Stomach smooth muscle (tissue), 2 donors: Measurements from ENCODE around the gene ADAMTSL2.

ENCODE experiments used
- H3K27ac ChIP-seq: one replicate; pipeline ENCODE4 v1.7.0; 2013; ENCODE audit warnings: mild to moderate bottlenecking, low read length, inconsistent platforms
- H3K27me3 ChIP-seq, 2 donors: one replicate each; pipeline ENCODE4 v1.7.0; 2013; ENCODE audit warnings: low read length in 2 of 2; ENCODE audit not compliant: insufficient read depth in 2 of 2, control insufficient read depth in 1 of 2
- H3K36me3 ChIP-seq, 2 donors: one replicate each; pipeline ENCODE4 v1.7.0; 2013; ENCODE audit warnings: low read length in 2 of 2; ENCODE audit not compliant: control insufficient read depth in 2 of 2, insufficient read depth in 2 of 2
- H3K4me1 ChIP-seq: one replicate; pipeline ENCODE4 v1.7.0; 2013; ENCODE audit warnings: low read length; ENCODE audit not compliant: control insufficient read depth, insufficient read depth
- H3K4me3 ChIP-seq, 2 donors: one replicate each; pipeline ENCODE4 v1.7.0; 2013; ENCODE audit warnings: low read length in 2 of 2
- H3K9ac ChIP-seq, 2 donors: one replicate each; pipeline ENCODE4 v1.7.0; 2013; ENCODE audit warnings: low read length in 2 of 2, mild to moderate bottlenecking in 1 of 2
- H3K9me3 ChIP-seq, 2 donors: one replicate each; pipeline ENCODE4 v1.7.0; 2013; ENCODE audit warnings: low read length in 2 of 2; ENCODE audit not compliant: control insufficient read depth in 2 of 2
- donor health status: healthy.
- donor health status: Pancreatic carcinoma.

ADAMTSL2 gene

GRCh38 chr9:133584559-133585476, 50.3 kb downstream of the ADAMTSL2 start:
- Histone ChIP-seq H3K27me3 (peaks cover 17 to 30% of the 10 kb centered on the region in 2 donors), H3K27ac (no peak overlapping the region), H3K4me3 (peak overlapping the region in 1 of 2 donors; percentile 15), H3K9ac (no peak overlapping the region), H3K4me1 (peaks cover 23% of the 10 kb centered on the region), H3K9me3 (no peaks in the 10 kb centered on the region), H3K36me3 (no peaks in the 10 kb centered on the region)

DNA sequence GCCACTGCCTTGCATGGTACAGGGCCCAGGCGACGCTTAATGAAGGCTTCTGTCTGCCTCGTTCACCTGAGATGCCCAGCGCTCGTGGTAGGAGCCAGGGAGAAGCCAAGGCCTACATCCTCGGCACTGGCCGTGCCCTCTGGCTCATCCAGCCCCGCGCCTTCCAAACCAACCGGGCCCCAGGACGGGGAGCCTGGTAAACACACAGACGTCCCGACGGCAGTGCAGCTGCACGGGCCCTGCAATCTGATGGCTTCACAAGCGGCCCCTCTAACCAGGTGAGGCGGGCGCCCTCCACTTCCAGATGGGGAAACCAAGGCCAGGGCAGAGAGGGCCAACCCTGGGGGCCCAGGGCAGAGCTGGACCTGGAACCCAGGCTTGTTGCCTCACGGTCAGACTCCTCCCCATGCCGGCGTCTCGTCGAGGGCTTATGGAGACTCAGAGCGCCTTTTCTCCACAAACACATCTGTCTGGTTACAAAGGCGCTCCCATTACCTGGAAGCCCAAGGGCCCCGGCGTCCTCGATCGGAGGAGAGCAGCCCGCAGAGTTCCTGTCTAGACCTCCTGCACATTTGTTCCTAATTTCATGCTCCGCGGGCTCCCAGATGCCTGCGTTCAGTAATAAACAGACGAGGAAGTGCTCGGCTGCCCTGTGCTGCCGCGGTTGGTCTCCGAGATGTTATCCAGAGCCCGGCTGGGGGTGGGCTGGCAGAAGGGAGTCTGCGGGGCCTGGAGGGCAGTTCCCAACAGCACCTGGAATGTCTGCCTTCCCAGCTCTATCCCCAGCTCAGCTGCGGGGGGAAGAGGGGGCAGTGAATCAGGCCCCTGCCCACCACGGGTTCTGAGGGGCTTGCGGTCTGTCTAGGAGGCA, 51.2 kb downstream of the ADAMTSL2 start:
- no peak overlapping the region for H3K4me3 ChIP-seq
- no peaks in the 10 kb centered on the region for H3K9me3 ChIP-seq
- peaks cover 17 to 30% of the 10 kb centered on the region in 2 donors for H3K27me3 ChIP-seq
- peaks cover 23% of the 10 kb centered on the region for H3K4me1 ChIP-seq
- H3K9ac ChIP-seq, result no peak overlapping the region
- no peaks in the 10 kb centered on the region for H3K36me3 ChIP-seq
- H3K27ac ChIP-seq, result no peak overlapping the region

DNA sequence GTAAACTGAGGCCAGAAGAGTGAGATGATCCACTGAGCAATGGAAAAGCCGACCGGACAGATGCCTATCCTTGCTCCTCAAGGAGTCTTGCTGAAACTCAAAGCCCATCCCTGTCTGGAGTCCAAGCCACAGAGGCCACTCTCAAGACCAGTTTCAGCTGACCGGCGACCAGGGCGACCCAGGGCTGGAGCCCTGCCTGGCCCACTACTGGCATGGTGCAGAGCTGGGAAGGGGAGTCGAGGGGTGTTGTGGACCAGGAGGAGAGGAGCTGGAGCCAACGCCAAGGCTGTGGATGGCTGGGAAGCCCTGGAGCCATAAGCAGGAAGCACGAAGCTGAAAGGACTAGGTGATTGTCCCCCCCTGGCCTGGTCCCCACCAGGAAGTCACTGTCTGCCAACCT, 52.5 kb downstream of the ADAMTSL2 start:
- H3K27ac ChIP-seq, result no peak overlapping the region
- peaks cover 23% of the 10 kb centered on the region for H3K4me1 ChIP-seq
- no peaks in the 10 kb centered on the region for H3K36me3 ChIP-seq
- no peak overlapping the region for H3K9ac ChIP-seq
- H3K9me3 ChIP-seq, result no peaks in the 10 kb centered on the region
- H3K27me3 ChIP-seq, result peaks cover 17 to 32% of the 10 kb centered on the region in 2 donors
- no peak overlapping the region for H3K4me3 ChIP-seq

GRCh38 chr9:133587466-133587865, 53.0 kb downstream of the ADAMTSL2 start:
- Histone ChIP-seq H3K4me3 (no peak overlapping the region), H3K9me3 (no peaks in the 10 kb centered on the region), H3K4me1 (peaks cover 20% of the 10 kb centered on the region)

GRCh38 chr9:133589454-133590227, 55.1 kb downstream of the ADAMTSL2 start:
- H3K36me3 ChIP-seq, result no peaks in the 10 kb centered on the region

More at GRCh38 chr9:133587466-133587865, 53.0 kb downstream of the ADAMTSL2 start:
- H3K36me3 ChIP-seq, result no peaks in the 10 kb centered on the region
- no peak overlapping the region for H3K9ac ChIP-seq
- H3K27me3 ChIP-seq, result peaks cover 14 to 28% of the 10 kb centered on the region in 2 donors
- no peak overlapping the region for H3K27ac ChIP-seq

DNA sequence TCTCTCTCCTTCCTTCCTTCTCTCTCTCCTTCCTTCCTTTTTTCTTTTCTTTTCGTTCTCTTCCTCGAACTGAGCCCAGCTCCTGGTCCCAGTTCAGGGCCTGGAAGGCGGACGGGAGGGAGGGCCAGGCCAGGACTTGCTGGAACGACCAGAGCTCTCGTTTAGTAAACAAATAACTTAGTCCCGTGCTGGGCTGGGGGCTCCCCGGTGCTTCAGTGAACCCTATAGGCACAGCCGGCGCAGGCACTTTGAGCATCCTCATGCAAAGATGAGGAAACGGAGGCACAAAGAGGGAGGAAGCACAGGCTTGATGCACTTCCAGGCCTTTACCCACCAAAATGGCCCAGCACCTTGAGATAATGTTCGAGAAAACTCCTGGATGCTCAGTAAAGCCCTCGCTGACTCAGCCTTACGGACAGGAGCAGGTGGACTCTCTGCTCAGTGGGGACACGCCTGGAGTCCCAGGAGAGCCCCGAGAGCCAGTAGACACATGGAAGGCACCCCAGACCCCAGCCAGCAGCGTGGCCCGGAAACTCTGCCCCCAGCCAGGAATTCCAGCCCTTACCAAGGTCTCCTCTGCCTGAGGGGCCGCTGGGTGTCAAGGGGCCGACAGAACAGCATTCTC, 55.8 kb downstream of the ADAMTSL2 start:
- Histone ChIP-seq H3K27ac (no peak overlapping the region), H3K4me1 (peaks cover 7% of the 10 kb centered on the region), H3K27me3 (peaks cover 7 to 17% of the 10 kb centered on the region in 2 donors), H3K9ac (no peak overlapping the region), H3K36me3 (no peaks in the 10 kb centered on the region), H3K9me3 (no peaks in the 10 kb centered on the region), H3K4me3 (no peak overlapping the region)

More at GRCh38 chr9:133589454-133590227, 55.1 kb downstream of the ADAMTSL2 start:
- Histone ChIP-seq H3K9ac (no peak overlapping the region), H3K4me1 (peaks cover 14% of the 10 kb centered on the region), H3K4me3 (no peak overlapping the region), H3K9me3 (no peaks in the 10 kb centered on the region), H3K27me3 (peaks cover 7 to 17% of the 10 kb centered on the region in 2 donors), H3K27ac (no peak overlapping the region)

- no peaks in the 10 kb centered on the region for H3K36me3 ChIP-seq
- no peak overlapping the region for H3K9ac ChIP-seq
- H3K4me1 ChIP-seq, result no peaks in the 10 kb centered on the region
- no peak overlapping the region for H3K27ac ChIP-seq
- no peak overlapping the region for H3K4me3 ChIP-seq
- H3K27me3 ChIP-seq, result peaks cover 4 to 10% of the 10 kb centered on the region in 2 donors
- peaks cover 0 to under 1% of the 10 kb centered on the region in 2 donors for H3K9me3 ChIP-seq
Observed at GRCh38 chr9:133591116-133591910, 56.8 kb downstream of the ADAMTSL2 start.

DNA sequence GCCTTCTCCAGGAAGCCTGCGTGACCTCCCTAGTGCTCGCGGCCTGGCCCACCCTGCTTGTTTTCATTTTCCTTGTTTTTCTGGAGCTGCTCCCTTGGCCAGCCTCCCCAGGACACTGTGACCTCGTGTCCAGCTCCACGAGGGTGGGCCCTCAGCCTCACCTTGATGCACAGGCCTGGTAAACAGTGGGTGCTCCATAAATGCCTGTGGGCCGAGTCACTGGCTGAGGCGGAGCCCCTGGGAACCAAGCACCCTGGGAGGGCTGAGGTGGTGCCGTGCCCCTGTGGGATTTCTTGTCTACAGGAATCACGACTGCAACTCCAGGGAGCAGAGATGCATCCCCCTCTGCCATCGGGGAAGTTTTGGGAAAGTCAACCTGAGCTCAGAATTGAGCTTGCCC, 57.5 kb downstream of the ADAMTSL2 start:
- H3K27ac ChIP-seq, result no peak overlapping the region

DNA sequence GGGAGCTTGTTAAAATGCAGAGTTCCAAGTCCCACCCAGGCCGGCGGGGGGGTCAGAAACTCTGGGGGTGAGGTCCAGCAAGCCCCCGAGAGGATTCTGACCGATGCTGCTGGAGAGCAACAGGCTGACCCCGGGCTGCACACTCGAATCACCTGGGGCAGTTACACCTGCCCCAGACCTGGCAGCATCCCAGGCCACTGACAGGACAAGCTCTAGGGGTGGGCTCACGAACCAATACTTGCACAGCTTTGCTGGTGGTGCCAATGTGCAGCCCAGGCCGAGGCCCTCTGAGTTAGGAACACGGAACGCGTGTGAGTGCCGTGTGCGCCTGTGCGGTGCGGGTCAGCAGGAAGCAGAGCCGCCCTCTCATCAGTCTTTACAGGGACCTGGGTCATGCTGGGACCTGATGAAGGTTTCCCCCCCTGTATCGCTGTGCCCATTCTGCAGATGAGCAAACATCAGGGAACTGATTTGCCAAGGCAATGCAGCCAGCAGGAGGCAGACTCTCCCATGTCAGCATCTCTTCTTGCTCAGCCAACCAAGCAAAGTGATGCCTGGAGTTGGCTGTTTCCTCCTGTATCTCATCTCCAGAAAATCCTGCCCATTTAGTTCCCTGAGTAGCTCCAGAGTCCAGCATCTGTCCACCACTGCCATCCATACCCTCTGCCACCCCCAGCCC, 58.4 kb downstream of the ADAMTSL2 start:
- no peak overlapping the region for H3K4me3 ChIP-seq
- no peak overlapping the region for H3K9ac ChIP-seq
- H3K4me1 ChIP-seq, result no peaks in the 10 kb centered on the region
- no peak overlapping the region for H3K27ac ChIP-seq
- peaks cover 4 to 14% of the 10 kb centered on the region in 2 donors for H3K9me3 ChIP-seq
- peaks cover 2 to 8% of the 10 kb centered on the region in 2 donors for H3K27me3 ChIP-seq
- H3K36me3 ChIP-seq, result no peaks in the 10 kb centered on the region

More for the DNA sequence above, 57.5 kb downstream of the ADAMTSL2 start:
- H3K9ac ChIP-seq, result no peak overlapping the region
- peaks cover 2 to 8% of the 10 kb centered on the region in 2 donors for H3K27me3 ChIP-seq
- H3K36me3 ChIP-seq, result no peaks in the 10 kb centered on the region
- no peaks in the 10 kb centered on the region for H3K4me1 ChIP-seq
- peaks cover 0 to 5% of the 10 kb centered on the region in 2 donors for H3K9me3 ChIP-seq
- no peak overlapping the region for H3K4me3 ChIP-seq
